Measurements from ENCODE around the gene DCTN3.

DCTN3 gene

DNA sequence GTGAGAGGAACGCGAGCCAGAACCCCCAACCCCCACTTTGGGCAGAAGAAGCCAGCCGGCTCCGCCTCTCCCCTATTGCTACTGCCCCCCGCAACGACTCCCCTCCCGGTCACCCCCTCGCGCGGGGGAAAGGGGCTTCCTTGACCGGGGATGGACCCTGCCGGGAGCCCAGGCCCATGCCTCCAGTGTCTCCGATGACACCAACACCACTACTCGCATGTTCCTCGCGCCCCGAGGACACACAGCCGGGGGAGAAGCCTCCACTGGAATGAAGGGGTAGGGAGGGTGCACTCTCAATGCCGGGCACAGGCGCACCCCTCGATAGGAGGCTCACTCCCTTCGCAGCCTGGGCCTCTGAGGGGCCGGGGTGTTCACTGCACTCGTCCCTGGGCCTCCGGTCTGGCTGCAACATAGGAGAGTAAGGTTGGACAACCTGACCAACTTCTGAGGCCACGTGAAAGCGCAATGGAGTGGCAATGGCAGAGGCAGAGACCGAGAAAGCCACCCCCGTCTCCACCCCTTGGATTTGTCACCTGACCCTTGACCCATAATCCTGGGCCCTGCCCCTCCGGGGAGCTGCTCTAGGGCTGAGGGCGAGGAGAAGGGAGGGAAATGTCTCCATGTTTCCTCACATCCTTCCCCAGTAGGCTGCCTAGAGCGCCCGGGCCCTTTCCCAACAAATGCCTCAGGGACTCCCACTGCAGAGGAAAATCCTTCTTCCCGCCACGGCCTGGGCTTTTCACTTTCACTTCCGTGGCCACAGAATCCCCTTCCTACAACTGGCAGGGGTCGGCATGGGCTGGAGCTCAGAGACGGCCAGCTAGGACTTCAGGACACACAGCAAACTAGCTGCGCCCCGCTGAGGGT lies 29.7 kb downstream of the DCTN3 start:
- peak; percentile 77 for DNase-seq (ENCODE audit: low spot score)

DNA sequence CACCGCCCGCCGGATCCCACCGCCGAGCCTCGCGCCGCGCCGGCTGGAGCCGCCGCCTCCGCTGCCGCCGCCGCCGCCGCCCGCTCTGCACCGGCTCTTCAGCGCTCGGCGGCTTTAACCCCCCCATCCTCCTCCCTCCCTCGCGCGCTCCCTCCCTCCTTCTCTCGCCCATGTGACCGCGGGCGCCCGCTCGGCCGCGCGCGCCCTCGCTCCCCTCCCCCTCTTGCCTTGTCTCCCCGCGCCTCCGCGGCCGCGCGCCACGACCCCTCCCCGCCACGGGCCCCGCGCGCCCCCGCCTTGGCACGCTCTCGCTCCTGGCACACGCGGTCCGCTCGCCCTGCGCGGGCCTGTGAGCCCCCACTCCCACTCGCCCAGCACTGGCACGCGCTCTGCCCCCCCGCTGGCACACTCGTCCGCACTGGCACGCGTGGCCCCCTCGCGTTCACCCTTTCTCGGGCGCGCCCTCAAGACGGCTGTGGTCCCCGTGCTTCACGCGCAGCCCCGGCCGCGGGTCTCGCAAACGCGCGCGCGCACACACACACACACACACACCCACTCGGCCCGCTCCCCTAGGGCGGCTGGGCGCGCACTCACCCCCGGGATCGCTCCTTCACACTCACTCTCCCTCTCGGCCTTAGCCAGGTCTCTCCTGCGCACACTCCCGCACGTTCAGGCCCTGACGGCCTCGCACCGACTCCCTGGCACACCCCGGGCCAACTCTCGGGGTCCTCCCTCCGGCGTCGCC lies 30.5 kb downstream of the DCTN3 start, which contains the start of gene CNTFR:
Gene CNTFR (minus strand): TSS at position 89 of the 745 bp plus-strand sequence. CDS start 20,743 bp downstream, outside the sequence.
- DNase-seq (ENCODE audit: low spot score), result peak; percentile 81

DNA sequence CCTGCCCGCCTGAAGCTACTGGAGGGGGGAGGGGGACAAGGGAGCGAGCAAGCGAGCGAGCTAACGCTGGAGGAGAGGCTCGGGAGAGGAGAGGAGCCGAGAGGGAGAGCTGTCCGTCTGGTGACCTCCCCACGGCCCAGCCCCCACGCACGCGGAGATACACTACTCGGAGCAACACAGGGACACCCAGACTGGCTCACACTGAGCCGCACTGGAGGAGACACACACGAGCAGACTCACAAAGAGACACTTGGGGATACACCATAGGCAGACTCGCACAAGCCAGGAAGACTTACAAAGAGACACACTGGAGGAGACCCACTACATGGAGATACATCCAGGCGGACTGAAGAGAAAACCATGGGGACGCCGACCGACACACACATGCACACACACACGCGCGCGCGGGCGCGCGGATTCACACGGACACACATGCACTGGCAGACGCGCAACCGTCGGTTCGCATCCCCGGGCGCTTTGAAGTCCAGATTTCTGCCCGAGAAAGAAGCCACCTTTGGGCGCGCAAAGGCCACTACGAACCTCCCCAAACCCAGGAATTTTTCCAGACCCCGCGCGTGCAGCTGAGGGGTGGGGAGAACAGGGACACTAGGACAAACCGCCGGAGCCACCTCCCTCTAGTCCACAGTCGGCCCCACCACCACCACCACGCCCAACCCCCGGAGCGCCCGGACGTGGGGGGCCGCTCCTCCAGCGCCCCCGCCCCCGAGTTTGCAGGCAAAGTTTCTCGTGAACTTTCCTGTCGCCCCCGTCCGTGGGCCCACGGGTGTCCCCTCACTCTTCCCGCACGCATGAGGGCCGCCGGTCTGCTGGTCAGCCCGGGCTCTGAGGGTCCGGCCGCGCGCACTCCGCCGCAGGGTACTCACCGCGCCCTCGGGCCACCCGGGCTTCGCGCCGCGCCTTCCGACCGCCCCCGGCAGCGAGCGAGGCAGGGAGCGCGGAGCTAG lies 31.3 kb downstream of the DCTN3 start:
- no peak for DNase-seq (ENCODE audit: low spot score)

DNA sequence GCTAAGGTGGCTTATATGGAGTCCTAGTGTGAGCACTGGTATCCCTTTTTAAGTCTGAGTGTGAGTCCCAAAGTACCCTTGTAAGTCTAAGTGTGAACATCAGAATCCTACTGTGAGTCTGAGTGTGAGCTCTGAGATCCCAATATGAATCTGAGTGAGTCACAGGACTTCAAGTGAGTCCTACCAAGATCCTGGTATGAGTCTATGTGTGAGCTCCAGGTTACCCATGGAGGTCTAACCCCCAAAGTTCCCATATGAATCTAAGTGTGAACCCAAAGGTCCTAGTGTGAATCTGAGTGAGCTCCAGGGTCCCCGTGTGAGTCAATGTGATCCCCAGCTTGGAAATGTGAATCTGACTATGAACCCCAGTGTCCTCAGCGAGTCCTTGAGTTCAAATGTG lies 33.0 kb downstream of the DCTN3 start:
- no peak for DNase-seq (ENCODE audit: low spot score)

DNA sequence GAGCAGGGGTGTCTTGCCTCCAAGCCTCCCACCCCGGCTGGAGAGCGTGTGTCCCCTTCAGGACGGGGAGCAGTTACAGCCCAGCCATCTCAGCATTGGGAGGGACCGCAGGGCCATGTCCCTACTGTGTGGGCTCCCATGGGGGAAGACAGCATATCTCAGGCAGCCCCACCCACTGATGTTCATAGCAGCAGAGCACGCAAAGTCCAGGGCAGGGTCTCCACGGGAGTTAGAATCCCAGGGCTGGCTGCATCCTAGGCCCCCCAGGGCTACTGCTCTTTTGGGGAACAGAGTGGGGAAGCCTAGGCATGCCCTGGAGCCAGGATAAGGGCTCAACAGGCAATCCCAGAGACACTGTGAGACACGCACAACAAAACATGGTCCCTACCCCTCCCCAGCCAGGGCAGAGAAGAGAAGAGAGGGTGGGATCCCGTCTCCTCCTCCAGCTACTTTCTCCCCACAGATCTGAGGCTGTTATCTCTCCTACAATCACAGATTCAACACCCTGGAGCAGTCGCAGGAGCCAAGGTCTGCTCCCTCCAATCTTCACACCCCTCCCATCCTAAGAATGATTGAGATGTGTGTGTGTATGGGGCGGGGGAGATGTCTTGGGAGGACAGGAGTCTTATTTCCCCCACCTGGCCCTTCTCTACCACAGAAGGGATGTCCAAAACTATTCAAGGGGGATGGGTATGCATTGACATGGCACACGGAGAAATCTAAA lies 34.2 kb downstream of the DCTN3 start:
- DNase-seq (ENCODE audit: low spot score), result no peak

DNA sequence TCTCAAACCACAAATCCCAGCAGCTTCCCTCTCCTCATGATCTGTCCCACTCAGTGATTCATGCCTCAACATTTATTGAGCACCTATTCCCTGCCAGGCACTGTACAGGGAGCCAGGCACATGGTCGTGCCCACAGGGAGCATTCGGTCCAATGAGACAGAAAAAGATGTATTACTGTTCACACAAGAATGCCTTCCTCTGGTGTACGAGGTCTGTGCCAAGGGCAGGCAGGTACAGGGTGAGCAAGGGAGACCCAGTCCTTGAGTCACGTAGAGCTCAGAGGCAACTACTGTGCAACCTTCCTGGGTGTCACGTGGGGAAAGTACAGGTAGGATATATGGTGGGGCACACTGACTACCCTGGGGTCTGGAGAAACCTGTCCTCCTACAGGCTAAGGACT lies 35.3 kb downstream of the DCTN3 start:
- DNase-seq (ENCODE audit: low spot score), result no peak

DNA sequence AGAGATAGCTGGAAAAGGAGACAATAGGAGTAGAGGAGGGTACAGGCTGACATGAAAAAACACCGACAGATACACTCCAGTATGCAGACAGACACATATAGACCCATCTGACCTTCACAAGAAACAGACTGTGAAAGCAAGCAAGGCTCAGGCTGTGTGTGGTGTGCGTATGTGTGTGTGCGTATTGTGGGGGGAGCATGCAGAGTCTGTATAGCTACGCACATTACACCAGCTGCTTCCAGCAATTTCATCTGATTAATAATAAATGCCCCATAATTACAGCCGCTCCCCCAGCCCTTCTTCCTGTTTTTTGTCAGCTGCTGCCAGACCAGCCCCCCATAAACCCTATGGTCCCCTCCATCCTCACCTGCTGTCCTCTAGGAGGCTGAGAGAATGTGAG lies 37.5 kb downstream of the DCTN3 start:
- DNase-seq (ENCODE audit: low spot score), result no peak

DNA sequence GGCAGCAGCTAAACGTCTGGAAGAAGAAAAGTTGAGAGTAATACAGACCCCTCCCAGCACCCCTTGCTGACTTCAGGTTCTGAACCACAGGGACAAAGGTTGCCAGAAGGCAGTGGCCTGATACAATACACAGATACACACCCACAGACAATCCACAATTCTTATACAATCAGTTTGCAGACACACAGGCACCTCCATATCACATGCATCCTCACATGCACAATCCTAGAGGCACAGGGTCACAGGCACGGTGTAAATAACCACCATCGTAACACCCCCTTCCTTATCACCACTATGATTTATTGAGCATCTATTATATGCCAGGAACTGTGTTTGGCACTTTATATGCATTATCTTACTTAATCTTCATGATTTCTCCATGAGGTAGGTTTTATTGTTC lies 39.0 kb downstream of the DCTN3 start:
- DNase-seq (ENCODE audit: low spot score), result no peak

DNA sequence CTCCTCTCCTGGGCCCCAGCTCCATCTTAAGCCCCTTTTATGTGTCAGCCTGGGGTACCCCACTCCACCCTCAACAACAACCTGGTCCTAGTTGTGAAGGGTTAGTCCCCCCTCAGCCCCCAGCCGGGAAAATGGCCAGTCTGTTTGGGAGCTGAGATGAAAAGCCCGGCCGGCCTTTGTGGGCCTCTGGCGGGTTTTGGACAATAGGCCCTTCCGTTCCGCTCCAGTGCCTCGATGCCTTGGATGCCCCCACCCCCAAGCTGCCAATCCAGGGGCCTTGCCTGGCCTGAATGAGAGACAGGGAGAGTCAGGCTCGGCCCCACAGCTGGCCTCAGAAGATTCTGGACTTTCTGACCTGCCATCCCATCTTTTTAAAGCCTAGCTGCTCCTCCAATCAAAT lies 39.9 kb downstream of the DCTN3 start:
- DNase-seq (ENCODE audit: low spot score), result peak; percentile 89

DNA sequence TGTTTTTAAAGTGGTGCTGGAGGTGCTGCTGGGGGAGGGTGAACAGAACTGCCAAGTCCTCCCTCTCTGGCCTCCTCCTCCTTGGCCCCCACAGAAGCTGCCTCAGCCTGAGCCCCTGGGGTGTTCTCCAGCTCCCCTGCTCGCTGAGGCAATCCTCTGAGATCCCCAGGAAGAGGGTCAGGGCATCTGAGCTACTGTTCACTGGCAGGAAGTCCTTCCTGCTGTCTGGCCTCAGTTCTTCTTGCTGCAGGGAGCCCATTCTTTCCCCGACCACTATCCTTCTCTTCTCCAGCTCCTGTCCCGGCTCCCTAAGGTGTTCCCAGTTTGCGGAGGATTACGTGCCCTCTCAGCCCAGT lies 40.5 kb downstream of the DCTN3 start:
- no peak for DNase-seq (ENCODE audit: low spot score)

DNA sequence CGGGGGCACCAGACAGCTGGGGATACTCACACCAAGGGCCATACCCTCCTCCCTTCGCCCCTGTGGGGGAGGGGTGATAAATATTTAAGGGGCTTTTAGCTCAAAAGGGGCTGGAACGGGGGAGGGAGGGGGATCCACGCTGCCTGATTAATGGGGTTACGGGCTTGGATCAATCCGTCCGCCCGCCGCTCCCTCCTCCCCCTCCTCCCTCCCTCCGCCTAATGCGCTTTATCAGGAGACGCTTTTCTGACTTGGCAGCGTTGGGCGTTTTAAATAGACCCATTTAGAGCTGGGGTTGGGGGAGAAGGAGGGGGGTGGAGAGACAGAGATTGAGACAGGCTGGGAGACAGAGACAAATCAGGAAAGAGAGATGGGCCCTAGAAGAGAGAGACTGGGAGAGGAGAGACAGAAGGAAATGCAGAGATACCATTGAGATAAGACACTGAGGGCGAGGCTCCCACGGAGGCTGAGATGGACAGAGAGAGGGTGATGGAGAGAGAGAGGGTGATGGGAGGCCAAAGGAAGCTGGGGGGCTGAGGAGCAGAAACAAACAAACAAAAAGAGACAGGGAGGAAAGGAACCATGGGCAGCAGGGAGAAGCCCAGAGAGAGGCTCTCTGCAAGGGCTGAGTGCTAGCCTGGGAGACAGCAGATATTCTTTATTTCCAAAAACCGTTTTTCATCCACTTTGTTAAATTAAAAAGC lies 41.0 kb downstream of the DCTN3 start:
- peak; percentile 83 for DNase-seq (ENCODE audit: low spot score)

DNA sequence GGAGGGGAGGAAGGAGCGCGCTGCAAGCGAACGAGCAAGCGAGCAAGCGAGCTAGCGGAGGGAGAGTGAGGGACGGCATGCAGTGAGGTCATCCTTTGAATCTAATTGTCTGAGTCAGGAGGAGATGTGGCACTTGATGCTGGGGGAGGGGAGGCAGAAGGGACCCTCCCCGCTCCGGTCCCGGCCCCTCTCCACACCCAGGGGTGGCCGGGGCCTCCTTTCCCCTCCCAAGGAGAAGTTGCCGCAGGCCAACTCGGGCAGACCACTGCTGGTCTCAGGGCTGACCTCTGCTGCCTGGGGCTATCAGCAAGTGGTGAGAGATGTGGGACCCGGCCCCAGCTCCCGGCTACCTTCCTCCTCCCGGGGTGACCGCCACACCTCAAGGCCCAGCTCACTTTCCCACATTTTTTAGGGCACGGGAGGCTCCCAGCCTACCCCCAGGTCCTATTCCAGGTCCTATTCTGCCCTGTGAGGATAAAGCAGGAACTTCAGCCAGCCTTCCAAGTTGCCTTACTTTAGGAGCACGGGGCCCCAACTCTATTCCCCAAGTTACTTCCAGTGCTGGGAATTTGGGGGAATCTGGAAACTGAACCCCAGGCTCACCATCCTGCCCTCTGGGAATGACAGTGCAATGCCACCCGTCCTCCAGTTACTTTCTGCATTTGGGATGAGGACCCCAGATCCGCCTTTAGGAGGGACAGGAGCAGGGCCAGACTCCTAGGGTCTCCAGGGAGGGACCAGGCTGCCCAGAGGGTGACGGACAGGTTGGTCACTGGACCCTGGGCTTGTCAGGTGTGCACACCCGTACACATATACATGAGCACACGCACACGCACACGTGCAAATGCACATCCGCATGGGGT lies 41.8 kb downstream of the DCTN3 start:
- peak; percentile 83 for DNase-seq (ENCODE audit: low spot score)

DNA sequence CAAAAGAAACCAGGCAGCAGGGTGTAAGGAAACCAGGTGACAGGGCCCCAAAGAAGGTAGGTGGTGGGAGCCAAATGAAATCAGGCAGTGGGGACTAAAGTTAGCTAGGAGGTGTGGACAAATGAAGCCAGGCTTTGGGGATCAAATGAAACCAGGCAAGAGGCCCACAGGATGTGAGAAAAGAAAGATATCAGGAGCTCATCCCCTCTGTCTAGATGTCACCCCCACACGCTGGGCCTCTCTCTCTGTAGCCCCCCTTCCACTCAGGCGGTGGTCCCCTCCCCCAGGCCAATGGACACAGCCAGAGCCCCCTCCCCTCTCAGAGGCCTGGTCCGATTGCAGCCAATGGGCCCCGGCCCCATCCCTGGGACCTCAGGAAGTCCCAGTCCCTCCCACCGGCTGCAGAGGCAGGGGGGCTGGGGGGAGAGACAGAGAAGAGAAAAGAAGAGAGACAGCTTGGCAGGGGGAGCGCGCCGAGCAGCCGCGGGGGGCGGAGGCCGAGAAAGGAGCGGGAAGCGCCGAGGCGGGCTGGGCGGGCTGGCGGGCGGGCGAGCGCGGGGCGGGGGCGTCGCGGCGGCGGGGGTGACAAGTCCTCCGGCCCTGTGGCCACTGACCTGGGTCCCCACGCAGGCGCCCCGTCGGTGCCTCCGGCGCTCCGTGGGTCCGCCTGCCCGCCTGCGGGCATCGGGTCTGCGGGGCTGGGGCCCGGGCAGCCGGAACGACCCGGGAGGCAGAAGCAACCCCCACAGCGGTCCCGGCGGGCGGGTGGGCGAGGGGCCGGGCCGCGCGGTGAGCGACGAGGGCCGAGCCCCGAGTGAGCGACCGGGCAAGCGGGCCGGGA lies 42.7 kb downstream of the DCTN3 start:
- DNase-seq (ENCODE audit: low spot score), result peak; percentile 85

DNA sequence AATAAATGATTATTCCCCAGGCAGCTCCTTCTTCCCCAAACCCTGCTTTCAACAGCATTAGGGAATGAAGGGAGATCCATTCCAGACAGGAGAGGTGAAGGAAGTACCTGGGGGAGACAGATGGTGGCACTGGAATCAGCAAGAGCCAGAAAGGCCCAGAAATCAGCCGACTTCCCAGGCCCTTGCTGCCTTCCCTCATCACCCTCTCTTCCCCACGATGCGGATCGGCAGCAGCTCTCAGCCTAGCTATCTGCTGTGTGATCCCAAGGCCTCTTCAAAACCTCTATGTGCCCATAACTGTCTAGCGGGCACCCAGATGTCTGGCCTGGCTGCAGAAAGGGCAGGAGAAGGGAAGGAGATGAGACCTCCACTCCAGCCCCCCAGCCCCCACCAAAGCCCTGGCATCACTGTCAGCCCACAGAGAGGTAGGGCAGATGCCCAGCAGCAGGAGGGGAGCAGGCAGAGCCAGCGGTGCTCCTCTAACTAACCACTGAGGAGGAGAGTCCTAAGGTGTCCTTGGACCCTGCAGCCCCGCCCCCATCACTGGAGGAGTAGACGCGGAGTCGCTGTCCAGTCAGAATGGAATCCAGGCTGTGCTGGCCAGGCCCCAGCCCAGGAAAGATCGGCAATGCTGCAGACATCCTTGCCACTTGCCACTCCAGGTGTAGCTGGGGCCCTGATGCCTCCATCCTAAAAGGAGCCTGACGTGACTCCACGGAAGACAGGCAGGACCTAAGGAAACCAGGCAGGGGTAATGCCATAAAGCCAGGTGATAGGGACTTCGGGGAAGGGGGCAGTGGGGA lies 43.5 kb downstream of the DCTN3 start:
- DNase-seq (ENCODE audit: low spot score), result peak; percentile 75

DNA sequence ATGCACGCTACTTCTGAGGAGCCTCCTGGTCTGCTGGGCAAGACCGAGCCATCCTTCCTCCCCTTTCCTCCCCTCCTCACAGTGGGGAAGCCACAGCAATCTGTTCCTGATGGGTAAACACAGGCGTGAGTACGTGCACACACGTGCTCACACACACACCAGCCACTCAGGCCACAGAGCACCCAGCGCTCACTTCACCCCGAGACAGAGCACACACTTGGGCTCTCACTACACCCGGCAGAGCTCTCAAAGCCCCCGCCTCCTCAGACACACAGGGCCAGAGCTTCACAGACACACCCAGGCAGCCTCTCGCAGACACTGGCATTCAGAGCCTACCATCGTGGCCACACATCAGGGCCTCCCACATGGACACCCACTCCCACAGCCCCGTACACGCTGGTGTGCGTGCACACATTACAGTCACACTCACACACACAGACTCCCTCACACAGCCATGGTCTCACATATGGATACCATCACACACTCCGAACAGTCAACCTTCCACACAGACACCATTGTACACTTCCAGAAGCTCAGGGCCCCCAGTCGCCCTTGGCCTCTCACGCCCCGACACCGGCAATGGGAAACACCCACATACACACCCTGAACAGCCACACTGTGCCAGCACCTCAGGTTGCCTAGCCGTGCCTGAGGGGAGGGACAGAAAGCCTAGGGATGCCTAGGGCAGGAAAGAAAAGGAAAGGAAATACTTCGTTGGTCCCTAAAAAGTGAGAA lies 44.3 kb downstream of the DCTN3 start:
- no peak for DNase-seq (ENCODE audit: low spot score)

DNA sequence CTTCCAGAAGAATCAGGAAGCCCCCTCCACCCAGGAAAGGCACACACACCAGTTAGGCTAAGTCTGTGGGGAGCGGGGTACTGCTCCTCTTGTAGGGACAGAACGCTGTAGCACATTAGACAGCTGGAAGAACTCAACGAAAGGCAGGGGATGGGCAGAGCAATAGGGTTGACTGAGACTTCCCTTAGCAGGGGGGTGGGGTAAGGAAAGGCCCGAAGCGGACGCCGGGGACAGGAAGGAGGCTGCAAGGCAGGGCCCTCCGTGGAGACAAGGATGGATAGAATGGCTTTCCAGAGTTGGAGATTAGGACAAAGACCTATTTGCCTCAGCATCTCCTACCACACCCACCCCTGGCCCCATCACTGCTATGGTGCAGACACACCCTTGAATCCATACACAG lies 45.1 kb downstream of the DCTN3 start:
- DNase-seq (ENCODE audit: low spot score), result no peak

DNA sequence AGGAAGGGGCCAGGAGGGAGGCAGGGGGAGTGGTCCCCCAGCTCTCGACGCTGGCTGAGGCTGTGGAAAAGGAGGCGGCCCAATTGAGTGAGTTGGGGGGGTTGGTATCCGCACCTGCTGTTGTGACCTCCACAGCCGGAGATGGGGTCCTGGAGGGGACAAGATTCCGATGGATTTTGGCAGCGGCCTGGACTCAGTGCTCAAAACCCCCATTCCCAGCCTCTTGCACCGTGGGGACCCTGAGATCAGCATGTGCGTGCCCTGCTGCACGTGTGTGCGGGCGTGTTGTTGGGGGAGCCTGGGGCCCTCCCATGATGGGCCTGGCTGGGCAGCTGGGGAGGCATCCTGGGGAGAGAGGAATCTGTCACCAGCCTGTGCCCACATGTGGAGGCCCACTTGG lies 45.7 kb downstream of the DCTN3 start:
- no peak for DNase-seq (ENCODE audit: low spot score)

Measured in ecto neural progenitor cell (in vitro differentiated cells).